HepG2 (cell line): Measurements from ENCODE around the gene PPOX. TPM values are rescaled to one million over a fixed set of nuclear protein-coding genes. Genes with fewer than 3 reads are reported as not detected.

Source experiments
- GATAD2A ChIP-seq: IDR thresholded peaks from 2 replicates; pipeline ENCODE4 v1.6.1; 2016
- MAFF ChIP-seq: IDR thresholded peaks from 2 replicates; pipeline ENCODE4 v1.6.1; 2011; ENCODE audit warnings: low read depth, low read length, improper control_type of control experiment
- NR1H2 ChIP-seq: sonication (generic); formaldehyde crosslinking; IDR thresholded peaks from 2 replicates; pipeline ENCODE4 v1.8.1; 2022; ENCODE audit warnings: low read depth, missing genetic modification reagents, borderline replicate concordance
- RAD21 ChIP-seq: fragments of 450-650 bp; formaldehyde crosslinking; IDR thresholded peaks from 2 replicates; pipeline ENCODE4 v1.5.0; 2020; ENCODE audit warnings: mild to moderate bottlenecking
- RAD51 ChIP-seq: fragments of 450-650 bp; IDR thresholded peaks from 2 replicates; pipeline ENCODE4 v1.6.1; 2016; ENCODE audit warnings: borderline replicate concordance
- SALL2 ChIP-seq: sonication (generic); formaldehyde crosslinking; IDR thresholded peaks from 2 replicates; pipeline ENCODE4 v1.8.1; 2023; ENCODE audit warnings: mild to moderate bottlenecking, missing genetic modification reagents, inconsistent platforms
- STAG1 ChIP-seq: sonication (generic); formaldehyde crosslinking; IDR thresholded peaks from 2 replicates; pipeline ENCODE4 v1.4.0; 2020; ENCODE audit warnings: missing genetic modification reagents
- TARDBP ChIP-seq: sonication (generic); formaldehyde crosslinking; IDR thresholded peaks from 2 replicates; pipeline ENCODE4 v1.8.0; 2022; ENCODE audit warnings: mild to moderate bottlenecking, missing genetic modification reagents
- TBL1XR1 ChIP-seq: fragments of 150-350 bp; IDR thresholded peaks from 2 replicates; pipeline ENCODE4 v1.6.1; 2014; ENCODE audit warnings: borderline replicate concordance, low read length; ENCODE audit not compliant: partially characterized antibody
- ZBTB1 ChIP-seq: sonication (generic); formaldehyde crosslinking; IDR thresholded peaks from 2 replicates; pipeline ENCODE4 v1.4.0; 2020; ENCODE audit warnings: missing genetic modification reagents, borderline replicate concordance
- ZNF317 ChIP-seq: sonication (generic); formaldehyde crosslinking; IDR thresholded peaks from 2 replicates; pipeline ENCODE4 v1.5.0; 2020; ENCODE audit warnings: mild to moderate bottlenecking, missing genetic modification reagents
- ZNF629 ChIP-seq: sonication (generic); formaldehyde crosslinking; conservative IDR thresholded peaks from 2 replicates; pipeline ENCODE4 v1.5.0; 2020; ENCODE audit warnings: missing genetic modification reagents
- ZNF713 ChIP-seq: sonication (generic); formaldehyde crosslinking; IDR thresholded peaks from 2 replicates; pipeline ENCODE4 v1.4.0; 2020; ENCODE audit warnings: mild to moderate bottlenecking, missing genetic modification reagents
- ZNF841 ChIP-seq: sonication (generic); formaldehyde crosslinking; IDR thresholded peaks from 2 replicates; pipeline ENCODE4 v1.8.1; 2023; ENCODE audit warnings: missing genetic modification reagents, borderline replicate concordance
- ZSCAN30 ChIP-seq: sonication (generic); formaldehyde crosslinking; IDR thresholded peaks from 2 replicates; pipeline ENCODE4 v1.5.0; 2020; ENCODE audit warnings: mild to moderate bottlenecking, missing genetic modification reagents
- polyA plus RNA-seq, 8 experiments: library from polyadenylated mRNA; depleted of rRNA in 3 of 8; stranded (reverse) in 7 of 8; unstranded in 1 of 8; fragments of >200 nt; fragmentation: Illumina TruSeq in 4 of 8; extraction: Trizol in 4 of 8; gene quantifications; 2 replicates each; pipeline versions ENCODE4 v1.2.1 to v1.2.3, GENCODE V29; 2011 to 2016; ENCODE audit warnings: low read depth in 4 of 8, missing spikeins in 1 of 8, mixed read lengths in 1 of 8; ENCODE audit not compliant: insufficient read depth in 1 of 8
- total RNA-seq, 5 experiments: library from RNA; depleted of rRNA; stranded (reverse); fragments of >200 nt; fragmentation: Illumina TruSeq; extraction: Trizol; gene quantifications; 2 replicates each; pipeline ENCODE4 v1.2.3, GENCODE V29; 2016; ENCODE audit warnings: low read depth in 1 of 5
- TF ChIP-seq, protein P1 (sequence below): sonication (generic); formaldehyde crosslinking; IDR thresholded peaks from 2 replicates; pipeline ENCODE4 v1.4.0; 2020; ENCODE audit warnings: missing genetic modification reagents
- TF ChIP-seq, protein P2 (sequence below): sonication (generic); formaldehyde crosslinking; IDR thresholded peaks from 2 replicates; pipeline ENCODE4 v1.8.0; 2022; ENCODE audit warnings: mild to moderate bottlenecking, missing genetic modification reagents, moderate library complexity
- TF ChIP-seq, protein P3 (sequence below): sonication (generic); formaldehyde crosslinking; IDR thresholded peaks from 2 replicates; pipeline ENCODE4 v1.4.0; 2020; ENCODE audit warnings: missing genetic modification reagents
- TF ChIP-seq, protein P4 (sequence below): sonication (generic); formaldehyde crosslinking; conservative IDR thresholded peaks from 2 replicates; pipeline ENCODE4 v1.5.0; 2020; ENCODE audit warnings: missing genetic modification reagents

The PPOX gene
- total and polyA plus RNA-seq, 2 of the 13 experiments (the other 11 are each of a cell fraction or from before 2014, with no cell fraction given) = 15.5 to 27.7 TPM

DNA sequence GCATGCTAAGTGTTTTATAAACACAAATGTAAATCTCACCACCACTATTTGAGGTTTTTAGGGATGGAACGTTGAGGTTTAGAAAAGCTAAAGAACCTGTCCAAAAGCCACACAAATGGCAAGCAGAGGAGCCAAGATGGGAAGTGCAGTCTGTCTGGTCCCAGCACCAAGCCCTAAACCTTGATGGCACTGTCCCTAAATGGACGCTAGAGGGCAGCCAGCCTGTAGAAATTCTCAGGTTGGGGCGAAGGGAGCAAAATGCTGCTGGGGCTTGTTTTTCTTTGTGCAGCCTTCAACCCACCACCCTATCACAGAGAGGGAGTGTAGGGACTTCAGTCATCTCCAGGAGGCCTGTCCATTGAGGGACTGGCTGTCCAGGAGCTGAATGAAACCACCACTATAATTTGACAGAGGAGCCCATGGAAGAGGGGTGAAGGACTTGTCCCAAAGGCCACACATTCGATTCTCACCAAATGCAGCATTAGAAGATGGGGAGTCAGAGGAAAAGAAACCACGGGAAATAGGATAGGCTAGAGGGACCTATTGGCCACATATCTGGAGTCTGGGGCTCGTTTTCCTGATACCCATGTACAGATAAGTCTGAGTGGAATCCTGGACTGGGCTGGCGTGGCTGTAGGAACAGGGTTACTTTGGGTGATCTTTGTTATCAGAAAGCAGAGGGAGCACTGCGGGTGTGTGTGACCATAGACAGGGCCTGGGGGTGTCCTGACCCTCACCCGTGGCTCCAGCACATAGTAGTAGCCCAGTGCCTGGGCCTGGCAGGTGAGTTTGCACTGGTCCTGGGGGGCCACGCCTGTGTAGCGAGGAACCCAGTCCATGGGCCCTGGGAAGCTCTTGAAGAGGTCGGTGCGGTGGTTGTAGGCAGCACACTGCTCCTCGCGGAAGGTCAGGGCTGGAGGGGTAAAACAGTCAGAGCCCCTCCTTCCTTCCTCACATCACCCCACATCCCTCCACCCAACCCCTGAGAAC is 26.5 kb downstream of the PPOX start (continued):
- TF ChIP-seq, protein P1, sequence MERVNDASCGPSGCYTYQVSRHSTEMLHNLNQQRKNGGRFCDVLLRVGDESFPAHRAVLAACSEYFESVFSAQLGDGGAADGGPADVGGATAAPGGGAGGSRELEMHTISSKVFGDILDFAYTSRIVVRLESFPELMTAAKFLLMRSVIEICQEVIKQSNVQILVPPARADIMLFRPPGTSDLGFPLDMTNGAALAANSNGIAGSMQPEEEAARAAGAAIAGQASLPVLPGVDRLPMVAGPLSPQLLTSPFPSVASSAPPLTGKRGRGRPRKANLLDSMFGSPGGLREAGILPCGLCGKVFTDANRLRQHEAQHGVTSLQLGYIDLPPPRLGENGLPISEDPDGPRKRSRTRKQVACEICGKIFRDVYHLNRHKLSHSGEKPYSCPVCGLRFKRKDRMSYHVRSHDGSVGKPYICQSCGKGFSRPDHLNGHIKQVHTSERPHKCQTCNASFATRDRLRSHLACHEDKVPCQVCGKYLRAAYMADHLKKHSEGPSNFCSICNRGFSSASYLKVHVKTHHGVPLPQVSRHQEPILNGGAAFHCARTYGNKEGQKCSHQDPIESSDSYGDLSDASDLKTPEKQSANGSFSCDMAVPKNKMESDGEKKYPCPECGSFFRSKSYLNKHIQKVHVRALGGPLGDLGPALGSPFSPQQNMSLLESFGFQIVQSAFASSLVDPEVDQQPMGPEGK = peak; percentile 41; the same call in 1 of the 2 replicates
- TF ChIP-seq RAD51 (no peak), ZNF317 (CRISPR knock-in tag) (no peak), ZNF841 (no peak), MAFF (0 out of 2 replicates have a peak, but pooled peaks have one; percentile 11), ZBTB1 (CRISPR knock-in tag) (no peak), TARDBP (peak; percentile 36; the same call in 1 of the 2 replicates), NR1H2 (no peak), RAD21 (CRISPR knock-in tag) (peak; percentile 79), GATAD2A (CRISPR knock-in tag) (0 out of 2 replicates have a peak, but pooled peaks have one; percentile 23), STAG1 (CRISPR knock-in tag) (peak; percentile 91), TBL1XR1 (peak; percentile 20), ZNF713 (no peak), SALL2 (CRISPR knock-in tag) (peak; percentile 37; the same call in 1 of the 2 replicates), ZSCAN30 (no peak), ZNF629 (CRISPR knock-in tag) (0 out of 2 replicates have a peak, but pooled peaks have one; percentile 25)
- TF ChIP-seq, protein P2, sequence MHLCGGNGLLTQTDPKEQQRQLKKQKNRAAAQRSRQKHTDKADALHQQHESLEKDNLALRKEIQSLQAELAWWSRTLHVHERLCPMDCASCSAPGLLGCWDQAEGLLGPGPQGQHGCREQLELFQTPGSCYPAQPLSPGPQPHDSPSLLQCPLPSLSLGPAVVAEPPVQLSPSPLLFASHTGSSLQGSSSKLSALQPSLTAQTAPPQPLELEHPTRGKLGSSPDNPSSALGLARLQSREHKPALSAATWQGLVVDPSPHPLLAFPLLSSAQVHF = no peak
- TF ChIP-seq, protein P3, sequence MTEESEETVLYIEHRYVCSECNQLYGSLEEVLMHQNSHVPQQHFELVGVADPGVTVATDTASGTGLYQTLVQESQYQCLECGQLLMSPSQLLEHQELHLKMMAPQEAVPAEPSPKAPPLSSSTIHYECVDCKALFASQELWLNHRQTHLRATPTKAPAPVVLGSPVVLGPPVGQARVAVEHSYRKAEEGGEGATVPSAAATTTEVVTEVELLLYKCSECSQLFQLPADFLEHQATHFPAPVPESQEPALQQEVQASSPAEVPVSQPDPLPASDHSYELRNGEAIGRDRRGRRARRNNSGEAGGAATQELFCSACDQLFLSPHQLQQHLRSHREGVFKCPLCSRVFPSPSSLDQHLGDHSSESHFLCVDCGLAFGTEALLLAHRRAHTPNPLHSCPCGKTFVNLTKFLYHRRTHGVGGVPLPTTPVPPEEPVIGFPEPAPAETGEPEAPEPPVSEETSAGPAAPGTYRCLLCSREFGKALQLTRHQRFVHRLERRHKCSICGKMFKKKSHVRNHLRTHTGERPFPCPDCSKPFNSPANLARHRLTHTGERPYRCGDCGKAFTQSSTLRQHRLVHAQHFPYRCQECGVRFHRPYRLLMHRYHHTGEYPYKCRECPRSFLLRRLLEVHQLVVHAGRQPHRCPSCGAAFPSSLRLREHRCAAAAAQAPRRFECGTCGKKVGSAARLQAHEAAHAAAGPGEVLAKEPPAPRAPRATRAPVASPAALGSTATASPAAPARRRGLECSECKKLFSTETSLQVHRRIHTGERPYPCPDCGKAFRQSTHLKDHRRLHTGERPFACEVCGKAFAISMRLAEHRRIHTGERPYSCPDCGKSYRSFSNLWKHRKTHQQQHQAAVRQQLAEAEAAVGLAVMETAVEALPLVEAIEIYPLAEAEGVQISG (CRISPR knock-in tag) = no peak
- TF ChIP-seq, protein P4, sequence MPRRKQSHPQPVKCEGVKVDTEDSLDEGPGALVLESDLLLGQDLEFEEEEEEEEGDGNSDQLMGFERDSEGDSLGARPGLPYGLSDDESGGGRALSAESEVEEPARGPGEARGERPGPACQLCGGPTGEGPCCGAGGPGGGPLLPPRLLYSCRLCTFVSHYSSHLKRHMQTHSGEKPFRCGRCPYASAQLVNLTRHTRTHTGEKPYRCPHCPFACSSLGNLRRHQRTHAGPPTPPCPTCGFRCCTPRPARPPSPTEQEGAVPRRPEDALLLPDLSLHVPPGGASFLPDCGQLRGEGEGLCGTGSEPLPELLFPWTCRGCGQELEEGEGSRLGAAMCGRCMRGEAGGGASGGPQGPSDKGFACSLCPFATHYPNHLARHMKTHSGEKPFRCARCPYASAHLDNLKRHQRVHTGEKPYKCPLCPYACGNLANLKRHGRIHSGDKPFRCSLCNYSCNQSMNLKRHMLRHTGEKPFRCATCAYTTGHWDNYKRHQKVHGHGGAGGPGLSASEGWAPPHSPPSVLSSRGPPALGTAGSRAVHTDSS (CRISPR knock-in tag) = 0 out of 2 replicates have a peak, but pooled peaks have one; percentile 55
